ENCODE results near the gene SH3RF3. TPM values are rescaled to one million over a fixed set of nuclear protein-coding genes. Genes with fewer than 3 reads are reported as not detected.

The SH3RF3 gene
- total RNA-seq, 4 donors from 2014 or later = 2.4 to 5.5 (median 2.9) TPM

DNA sequence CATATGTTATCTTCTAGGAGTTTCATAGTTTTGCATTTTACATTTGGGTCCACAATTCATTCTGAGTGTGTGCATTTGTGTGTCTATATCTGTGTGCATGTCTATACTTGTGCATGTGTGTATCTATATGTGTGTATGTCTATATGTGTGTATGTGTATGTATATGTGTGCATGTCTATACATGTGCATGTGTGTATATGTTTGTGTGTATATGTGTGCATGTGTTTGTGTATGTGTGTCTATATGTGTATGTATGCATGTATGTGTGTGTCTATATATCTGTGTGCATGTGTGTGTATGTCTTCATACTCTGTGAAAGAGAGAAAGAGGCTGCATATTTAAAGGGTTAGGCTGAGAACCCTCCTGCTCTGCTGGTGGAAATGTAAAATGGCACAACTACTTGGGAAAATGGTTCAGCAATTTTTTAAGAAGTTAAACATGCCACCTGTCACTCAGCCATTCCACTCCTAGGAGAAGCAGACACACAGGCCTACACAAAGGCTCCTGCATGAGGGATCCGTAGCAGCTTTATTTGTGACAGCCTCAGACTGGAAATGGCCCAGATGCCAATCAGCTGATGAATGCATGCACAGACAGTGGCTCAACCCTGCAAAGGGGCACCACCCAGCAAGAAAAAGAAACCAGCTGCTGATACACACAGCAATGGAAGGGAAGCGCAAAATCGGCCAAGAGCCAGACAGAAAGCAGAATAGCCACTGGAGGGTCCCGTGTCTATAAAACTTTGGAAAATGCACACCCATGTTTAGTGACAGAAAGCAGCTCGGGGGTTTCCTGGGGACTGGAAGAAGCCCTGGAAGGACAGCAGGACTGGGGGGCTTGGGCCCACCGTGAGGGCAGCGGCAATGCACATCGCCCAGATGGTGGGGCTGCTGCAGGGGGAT, 337.9 kb downstream of the SH3RF3 start:
- DNase-seq = no peak
- Histone ChIP-seq H3K9me3 (no peaks in the 10 kb centered on the region), H3K4me1 (peaks cover 0 to 37% (median 14%) of the 10 kb centered on the region in 3 donors), H3K27me3 (no peaks in the 10 kb centered on the region), H3K4me3 (no peak overlapping the region), H3K36me3 (no peaks in the 10 kb centered on the region), H3K27ac (no peak overlapping the region)
- 58 to 64% methylated on average over 8 of the region's 8 CpGs for WGBS, 2 donors
- no peak for TF ChIP-seq POLR2A (IDR thresholded peaks at IDR 0.05)
- TF ChIP-seq, protein P1, sequence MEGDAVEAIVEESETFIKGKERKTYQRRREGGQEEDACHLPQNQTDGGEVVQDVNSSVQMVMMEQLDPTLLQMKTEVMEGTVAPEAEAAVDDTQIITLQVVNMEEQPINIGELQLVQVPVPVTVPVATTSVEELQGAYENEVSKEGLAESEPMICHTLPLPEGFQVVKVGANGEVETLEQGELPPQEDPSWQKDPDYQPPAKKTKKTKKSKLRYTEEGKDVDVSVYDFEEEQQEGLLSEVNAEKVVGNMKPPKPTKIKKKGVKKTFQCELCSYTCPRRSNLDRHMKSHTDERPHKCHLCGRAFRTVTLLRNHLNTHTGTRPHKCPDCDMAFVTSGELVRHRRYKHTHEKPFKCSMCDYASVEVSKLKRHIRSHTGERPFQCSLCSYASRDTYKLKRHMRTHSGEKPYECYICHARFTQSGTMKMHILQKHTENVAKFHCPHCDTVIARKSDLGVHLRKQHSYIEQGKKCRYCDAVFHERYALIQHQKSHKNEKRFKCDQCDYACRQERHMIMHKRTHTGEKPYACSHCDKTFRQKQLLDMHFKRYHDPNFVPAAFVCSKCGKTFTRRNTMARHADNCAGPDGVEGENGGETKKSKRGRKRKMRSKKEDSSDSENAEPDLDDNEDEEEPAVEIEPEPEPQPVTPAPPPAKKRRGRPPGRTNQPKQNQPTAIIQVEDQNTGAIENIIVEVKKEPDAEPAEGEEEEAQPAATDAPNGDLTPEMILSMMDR (IDR thresholded peaks at IDR 0.05) = no peak
- intact Hi-C loops (cut with DNase I) = no loop called here

DNA sequence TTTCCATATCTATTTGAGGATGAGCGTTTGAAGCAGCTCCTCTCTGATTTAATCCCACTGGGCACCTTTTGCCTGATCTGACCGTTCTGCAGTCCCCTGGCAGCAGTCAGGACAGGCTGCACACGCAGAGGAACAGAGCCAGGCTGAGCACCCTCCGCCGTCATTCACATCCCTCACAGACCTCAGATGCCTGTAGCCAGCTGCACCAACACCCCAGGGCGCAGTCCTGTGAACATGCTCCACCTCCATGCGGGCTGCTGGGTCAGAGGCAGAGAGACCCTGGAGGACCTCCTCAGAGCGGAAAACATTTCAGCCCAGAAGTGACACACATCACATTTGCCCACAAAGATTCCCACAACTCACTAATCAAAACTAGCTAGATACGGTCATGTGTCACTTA, 338.7 kb downstream of the SH3RF3 start:
- no peak for DNase-seq
- intact Hi-C loops (cut with DNase I) = no loop called here
- H3K27me3 ChIP-seq = no peaks in the 10 kb centered on the region
- H3K27ac ChIP-seq = no peak overlapping the region
- H3K36me3 ChIP-seq = no peaks in the 10 kb centered on the region
- H3K4me1 ChIP-seq = peaks cover 0 to 45% (median 22%) of the 10 kb centered on the region in 3 donors
- no peaks in the 10 kb centered on the region for H3K9me3 ChIP-seq
- no peak overlapping the region for H3K4me3 ChIP-seq
- 57 to 85% methylated on average over 9 of the region's 9 CpGs for WGBS, 2 donors
- no peak for TF ChIP-seq POLR2A (IDR thresholded peaks at IDR 0.05)
- TF ChIP-seq, protein P1 (IDR thresholded peaks at IDR 0.05) = no peak

DNA sequence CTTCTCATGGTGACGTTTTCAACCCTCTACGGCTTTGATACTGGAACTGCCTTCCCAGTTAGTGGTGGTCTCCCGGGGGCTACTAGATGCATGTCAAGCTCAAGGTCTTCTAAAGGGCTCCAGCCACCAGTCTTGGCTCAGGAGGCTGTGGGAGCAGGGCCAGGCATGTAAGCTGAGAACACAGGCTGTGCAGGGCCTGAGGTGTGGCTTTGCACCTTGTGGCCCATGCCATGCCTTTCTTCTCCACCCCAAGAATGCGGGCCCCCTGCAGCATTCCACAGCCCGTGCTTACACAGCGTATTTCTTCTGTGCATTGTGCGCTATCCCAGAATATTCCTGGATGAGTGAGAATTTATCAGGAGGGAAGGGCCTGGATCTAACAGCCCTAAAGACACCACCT, 339.9 kb downstream of the SH3RF3 start:
- Histone ChIP-seq H3K4me1 (peaks cover 6 to 57% (median 29%) of the 10 kb centered on the region in 3 donors), H3K36me3 (no peaks in the 10 kb centered on the region), H3K9me3 (no peaks in the 10 kb centered on the region), H3K27me3 (no peaks in the 10 kb centered on the region), H3K27ac (no peak overlapping the region), H3K4me3 (no peak overlapping the region)
- no peak for TF ChIP-seq POLR2A (IDR thresholded peaks at IDR 0.05)
- intact Hi-C loops (cut with DNase I) = no loop called here
- WGBS, 2 donors = 78 to 83% methylated on average over 7 of the region's 7 CpGs
- no peak for DNase-seq

DNA sequence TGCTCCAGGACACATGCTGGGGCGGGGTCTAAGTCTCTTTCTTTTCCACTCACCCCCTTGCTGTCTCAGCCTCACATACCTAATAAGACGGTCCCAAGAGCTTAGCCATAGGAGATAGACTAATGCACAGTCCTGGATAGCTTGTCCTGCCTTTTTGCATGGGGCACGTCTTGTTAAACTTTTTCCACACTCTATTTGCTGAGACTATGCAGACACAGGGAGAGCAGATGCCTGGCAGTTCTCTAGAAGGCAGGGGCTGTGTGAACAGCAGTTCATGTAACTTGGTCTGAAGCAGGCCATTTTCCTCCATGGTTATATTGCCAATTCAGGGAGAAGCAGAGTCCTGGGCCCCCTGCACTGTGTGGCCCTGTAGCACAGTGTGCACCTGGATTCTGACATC, 342.7 kb downstream of the SH3RF3 start:
- peak overlapping the region in 1 of 4 donors; percentile 10 for H3K27ac ChIP-seq
- H3K27me3 ChIP-seq = no peaks in the 10 kb centered on the region
- DNase-seq = no peak
- no peaks in the 10 kb centered on the region for H3K36me3 ChIP-seq
- H3K4me3 ChIP-seq = no peak overlapping the region
- WGBS, 2 donors = 83 to 95% methylated on average over 2 to 3 of the region's 3 CpGs
- TF ChIP-seq POLR2A (IDR thresholded peaks at IDR 0.05) = no peak
- TF ChIP-seq, protein P1 (IDR thresholded peaks at IDR 0.05) = no peak
- peaks cover 6 to 81% (median 44%) of the 10 kb centered on the region in 3 donors for H3K4me1 ChIP-seq
- no peaks in the 10 kb centered on the region for H3K9me3 ChIP-seq
- intact Hi-C loops (cut with DNase I) = no loop called here

DNA sequence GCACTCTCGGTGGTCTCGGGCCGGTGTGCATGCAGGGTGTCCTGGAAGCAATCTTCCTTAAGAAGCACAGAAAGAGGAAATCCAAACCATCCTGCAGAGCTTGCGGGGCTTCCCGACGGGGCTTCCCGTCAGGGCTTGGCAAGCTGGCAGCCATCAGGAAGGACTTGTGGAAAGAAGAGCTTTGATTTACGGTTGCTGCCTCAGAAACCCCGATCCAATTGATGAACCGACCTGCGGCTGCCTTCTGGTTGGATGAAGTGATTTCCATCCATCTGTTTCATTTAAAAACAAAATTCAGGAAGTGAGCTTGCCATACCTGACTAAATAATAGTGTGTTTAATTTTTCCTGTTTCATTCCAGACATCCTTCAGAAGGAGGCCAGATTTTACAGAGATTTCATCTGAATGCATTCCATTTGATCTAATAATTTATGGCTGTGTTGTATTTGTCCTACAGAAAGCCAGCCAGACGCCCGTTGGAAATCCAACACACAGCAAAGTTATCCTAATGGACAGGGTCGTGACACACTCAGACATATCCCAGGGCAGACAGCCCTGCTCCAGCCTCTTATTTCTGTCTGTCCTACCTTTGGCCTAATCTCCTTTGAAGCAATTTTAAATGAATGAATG, 343.4 kb downstream of the SH3RF3 start:
- Histone ChIP-seq H3K4me1 (peaks cover 6 to 75% (median 38%) of the 10 kb centered on the region in 3 donors), H3K4me3 (no peak overlapping the region), H3K27me3 (no peaks in the 10 kb centered on the region), H3K9me3 (no peaks in the 10 kb centered on the region), H3K27ac (peak overlapping the region in 3 of 4 donors; percentile 10 to 29 (median 21)), H3K36me3 (no peaks in the 10 kb centered on the region)
- DNase-seq = no peak
- TF ChIP-seq, protein P1 (IDR thresholded peaks at IDR 0.05) = no peak
- no peak for TF ChIP-seq POLR2A (IDR thresholded peaks at IDR 0.05)
- intact Hi-C loops (cut with DNase I) = no loop called here
- WGBS, 2 donors = 36 to 51% methylated on average over 10 to 13 of the region's 14 CpGs
